DMS53 (cell line): ENCODE results near the gene SOCS6.
A peak's percentile ranks its signal among the peaks of the same experiment; 100 is the strongest.

Experiments
- DNase-seq: peaks from one replicate; lab custom pipeline; 2025; lab: John Stamatoyannopoulos, UW

The SOCS6 gene

GRCh38 chr18:70289351-70290312, 787 bp downstream of the SOCS6 start:
- peak; percentile 75 for DNase-seq

- DNase-seq = no peak
These were observed 1.8 kb downstream of the SOCS6 start for GRCh38 chr18:70290482-70291294.

DNA sequence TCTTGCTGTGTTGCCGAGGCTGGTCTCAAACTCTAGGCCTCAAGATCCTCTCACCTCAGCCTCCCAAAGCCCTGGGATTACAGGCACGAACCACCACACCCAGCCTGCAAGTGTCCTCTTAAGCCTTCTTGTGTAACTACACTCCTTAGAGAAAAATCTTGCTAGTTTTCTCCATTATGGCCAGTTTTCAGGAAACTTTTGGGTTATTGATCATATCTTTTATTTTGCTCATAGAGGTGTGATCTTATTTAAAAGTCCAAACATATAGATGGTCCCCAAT, 2.4 kb downstream of the SOCS6 start:
- DNase-seq = no peak

- DNase-seq = no peak
These were observed 3.8 kb downstream of the SOCS6 start for GRCh38 chr18:70292628-70293027.

GRCh38 chr18:70293166-70293565, 4.3 kb downstream of the SOCS6 start:
- no peak for DNase-seq

DNA sequence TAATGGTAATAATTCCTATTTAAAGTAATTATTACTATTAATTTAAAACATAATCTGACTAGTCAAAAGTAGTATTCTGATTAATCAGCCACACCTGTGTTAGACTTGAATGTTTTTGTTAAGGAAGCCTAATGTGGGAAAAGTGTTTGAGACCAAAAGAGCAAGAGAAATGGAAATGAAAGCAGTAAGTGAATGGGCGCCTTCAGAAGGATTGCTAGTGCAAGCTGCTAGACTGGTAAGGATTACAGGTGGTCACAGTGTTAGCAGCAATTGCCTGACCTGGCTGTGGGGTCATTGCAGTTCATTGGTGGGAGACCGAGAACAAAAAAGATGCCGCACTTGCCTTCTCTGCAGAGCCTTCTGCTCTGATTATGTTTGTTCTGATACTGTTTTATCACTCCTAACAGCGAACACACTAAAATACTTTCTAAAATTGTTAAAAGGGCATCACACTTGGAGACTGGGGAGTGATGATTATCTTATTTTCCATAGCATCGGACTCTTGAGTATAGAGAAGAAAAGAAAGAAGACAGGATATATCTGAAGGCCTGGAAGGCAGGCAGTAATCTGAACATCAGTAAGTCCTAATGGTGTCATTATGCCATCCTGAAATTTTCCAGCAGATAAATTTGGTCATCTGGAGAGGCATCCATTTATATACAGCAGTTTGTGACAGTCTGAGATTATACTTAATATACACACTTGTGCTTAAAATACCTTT, 5.8 kb downstream of the SOCS6 start:
- no peak for DNase-seq

DNA sequence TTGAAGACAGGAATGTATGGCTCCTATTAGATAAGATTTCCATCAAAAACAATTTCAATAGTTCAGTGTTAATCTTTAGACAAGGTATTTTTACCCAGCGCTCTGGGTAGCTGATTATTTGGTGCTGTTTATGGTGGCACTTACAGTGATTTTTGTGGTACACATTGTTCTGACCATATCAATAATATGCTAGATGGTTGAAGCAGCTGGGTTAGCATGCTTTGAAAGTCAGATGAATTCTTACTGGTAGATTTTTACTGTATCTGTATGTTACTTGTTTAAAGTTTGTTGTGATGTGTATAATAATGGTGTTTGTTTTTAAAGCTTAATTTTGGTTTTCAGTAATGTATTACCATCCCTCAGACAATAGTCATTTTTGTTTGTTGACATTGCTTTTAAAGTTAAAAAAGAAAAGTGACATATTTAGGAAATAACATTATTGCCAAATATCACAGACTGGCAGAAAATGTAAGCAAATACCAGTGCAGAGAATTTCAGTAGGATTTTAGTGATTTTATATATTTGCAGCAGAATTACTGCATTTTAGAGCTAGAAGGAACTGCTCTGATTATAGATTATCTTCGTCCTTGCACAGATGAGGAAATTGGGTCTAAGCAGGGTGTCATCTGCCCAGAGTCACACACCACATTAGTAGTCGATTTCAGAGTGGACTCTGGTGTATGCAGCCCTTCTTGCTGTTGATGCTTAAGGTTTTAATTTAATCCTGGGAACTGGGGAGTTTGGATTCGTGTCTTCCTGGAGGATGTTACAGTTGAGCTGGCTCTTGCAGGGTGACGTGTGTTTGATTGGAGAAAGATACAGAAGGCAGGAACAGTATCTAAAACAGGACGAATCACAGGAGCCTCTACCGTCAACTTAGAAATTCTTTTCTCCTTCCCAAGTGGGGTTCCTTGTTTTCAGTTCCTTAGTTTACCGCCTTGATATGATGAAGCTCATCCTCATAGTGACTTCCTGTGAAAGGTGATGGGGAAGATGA, 6.6 kb downstream of the SOCS6 start:
- DNase-seq = no peak

DNA sequence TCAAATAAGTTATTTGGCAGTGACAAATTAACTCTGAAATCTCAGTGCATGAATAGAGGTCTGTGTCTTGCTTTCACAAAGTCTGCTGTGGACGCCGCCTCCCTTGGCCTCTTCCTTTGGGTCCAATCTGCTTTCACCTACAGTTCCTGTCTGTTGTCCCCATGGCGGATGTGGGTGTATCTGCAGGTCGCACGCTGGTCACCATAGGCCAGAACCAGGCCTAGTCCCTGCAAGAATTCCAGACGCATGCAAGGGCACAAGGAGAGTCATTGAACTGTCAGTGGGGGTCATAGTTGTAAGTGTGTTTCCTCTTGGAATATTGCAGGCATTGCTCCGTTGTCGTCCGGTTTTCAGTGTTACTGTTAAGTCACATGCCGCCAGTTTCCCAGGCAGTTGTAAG, 7.4 kb downstream of the SOCS6 start:
- no peak for DNase-seq

DNA sequence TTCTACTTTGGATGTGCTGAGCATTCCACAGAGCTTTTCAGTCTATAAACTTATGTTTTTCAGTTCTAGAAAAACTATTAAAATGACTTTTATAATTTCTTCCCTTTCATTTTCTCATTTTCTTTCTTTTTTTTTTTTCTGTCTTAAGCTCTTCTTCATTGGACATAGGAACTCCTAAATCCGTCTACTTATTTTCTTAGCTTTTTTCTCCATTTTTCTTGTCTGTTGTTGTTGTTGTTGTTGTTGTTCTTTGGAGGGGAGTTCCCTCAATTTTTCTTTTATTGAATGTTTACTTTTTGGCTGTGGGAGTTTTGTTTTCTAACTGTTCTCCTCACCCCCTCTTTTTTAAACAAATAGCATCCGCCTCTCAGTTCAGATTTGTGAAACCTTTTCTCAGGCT, 7.9 kb downstream of the SOCS6 start:
- DNase-seq = no peak

GRCh38 chr18:70299393-70299792, 10.5 kb downstream of the SOCS6 start:
- DNase-seq = no peak

- no peak for DNase-seq
These were observed 12.8 kb downstream of the SOCS6 start for GRCh38 chr18:70301667-70302066.

DNA sequence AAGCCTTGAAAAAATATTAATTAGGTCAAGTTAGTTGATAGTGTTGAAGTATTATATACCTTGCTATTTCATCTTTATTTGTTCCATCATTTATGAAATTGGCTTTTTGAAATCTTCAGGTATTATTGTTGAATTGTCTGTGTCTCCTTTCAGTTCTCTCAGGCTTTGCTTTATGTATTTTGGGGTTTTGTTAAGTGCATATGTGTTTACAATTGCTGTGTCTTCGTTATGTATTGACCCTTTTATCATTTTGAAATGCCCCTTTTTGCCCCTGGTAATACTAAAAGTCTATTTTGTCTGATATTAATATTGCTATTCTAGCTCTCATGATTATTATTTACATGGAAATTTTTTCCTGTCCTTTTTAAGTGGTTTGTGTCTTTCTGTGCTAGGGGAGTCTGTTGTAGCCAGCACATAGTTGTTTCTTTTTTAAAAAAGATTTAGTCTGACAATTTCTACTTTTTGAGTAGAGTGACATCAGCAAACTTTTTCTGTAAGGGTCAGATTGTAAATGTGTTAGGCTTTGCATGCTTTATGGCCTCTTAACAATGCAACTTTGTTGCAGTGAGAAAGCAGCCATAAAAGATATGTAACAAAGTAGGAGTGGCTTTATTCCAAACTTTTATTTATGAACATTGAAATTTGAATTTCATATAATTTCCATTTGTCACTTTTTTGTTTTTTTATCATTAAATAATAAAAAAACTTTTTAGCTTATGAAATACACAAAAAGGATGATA, 19.9 kb downstream of the SOCS6 start:
- DNase-seq = no peak

DNA sequence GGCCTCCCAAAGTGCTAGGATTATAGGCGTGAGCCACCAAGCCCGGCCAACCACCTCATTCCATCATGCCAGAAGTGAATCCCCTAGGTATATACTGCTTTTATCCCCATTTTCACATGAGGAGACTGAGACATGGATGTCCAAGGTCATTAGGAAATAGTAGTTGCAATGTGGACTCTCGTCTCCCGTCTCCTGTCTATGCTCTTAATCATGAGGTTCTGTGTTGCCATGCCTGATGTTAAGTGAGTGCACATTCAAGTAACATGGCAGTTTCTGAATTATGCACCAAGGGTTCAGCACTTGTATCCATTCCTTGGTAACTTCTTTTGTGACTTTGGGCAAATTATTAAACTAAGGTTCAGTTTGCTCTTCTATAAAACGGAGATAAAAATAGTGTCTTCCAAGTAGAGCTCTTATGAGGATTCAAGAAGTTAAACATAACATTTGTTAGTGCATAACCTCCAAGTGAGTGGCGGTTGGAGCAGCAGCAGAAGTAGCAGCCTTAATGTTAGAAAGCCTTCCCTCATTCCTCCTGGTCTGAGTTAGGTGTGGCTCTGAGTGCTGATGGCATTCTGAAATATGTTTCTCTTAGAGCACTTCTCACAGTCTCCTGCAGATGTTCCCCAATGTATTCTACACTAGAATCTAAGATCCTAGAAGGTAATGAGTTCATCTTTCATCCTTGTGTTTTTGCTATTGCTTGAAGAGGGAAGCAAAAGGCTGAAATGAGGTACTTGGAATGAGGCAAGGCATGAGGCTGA, 21.9 kb downstream of the SOCS6 start:
- DNase-seq = no peak

GRCh38 chr18:70311726-70312125, 22.9 kb downstream of the SOCS6 start:
- DNase-seq = no peak

DNA sequence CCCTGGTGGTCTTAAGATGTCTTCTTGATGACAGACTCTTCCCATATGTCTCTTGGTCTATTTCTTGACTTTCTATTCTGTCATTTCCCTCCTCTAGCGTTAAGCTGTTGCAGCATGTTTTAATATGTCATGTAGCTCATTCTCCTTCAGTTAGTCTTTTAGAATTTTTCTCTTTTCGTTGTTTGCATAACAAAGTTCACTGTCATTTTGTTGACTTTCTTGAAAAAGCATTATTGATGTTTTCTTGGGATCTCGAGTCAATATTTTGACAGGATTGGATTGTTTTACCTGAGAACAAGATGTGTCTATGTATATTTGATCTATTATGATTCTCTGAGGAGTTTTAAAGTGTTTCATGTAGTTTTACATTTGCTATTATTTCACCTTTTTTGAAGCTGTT, 24.8 kb downstream of the SOCS6 start:
- DNase-seq = no peak

GRCh38 chr18:70314151-70314782, 25.4 kb downstream of the SOCS6 start:
- DNase-seq = no peak

GRCh38 chr18:70319187-70319586, 30.3 kb downstream of the SOCS6 start:
- no peak for DNase-seq

DNA sequence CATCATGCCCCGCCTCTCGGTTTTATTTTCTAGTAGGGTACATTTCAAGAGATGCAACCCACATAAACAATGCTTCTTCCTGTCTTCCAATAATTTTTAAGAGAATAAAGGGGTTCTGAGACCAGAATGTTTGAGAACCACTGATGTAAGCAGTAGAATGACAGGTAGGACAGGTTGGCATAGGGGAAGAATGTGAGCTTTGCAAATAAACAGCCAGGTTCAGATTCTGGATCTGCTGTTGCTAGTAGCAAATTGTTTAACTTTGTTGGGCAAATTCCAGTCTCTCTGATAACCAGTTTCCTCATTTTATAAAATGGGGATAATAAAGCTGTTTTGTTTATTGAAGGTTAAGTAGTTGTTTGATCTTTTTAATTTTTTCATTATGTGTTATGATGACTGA, 32.8 kb downstream of the SOCS6 start:
- DNase-seq = no peak

GRCh38 chr18:70322385-70322784, 33.5 kb downstream of the SOCS6 start:
- DNase-seq = no peak
